Subcutaneous abdominal adipose tissue (tissue), 5 donors: ENCODE data around the gene CCDC6.

ENCODE experiments used
- H3K27ac ChIP-seq: one replicate; pipeline ENCODE4 v1.7.0; 2013; ENCODE audit warnings: low read depth, mild to moderate bottlenecking, inconsistent platforms, low read length, moderate library complexity
- H3K27me3 ChIP-seq, 5 donors: one replicate each; pipeline ENCODE4 v1.7.0; 2013; ENCODE audit warnings: low read length in 5 of 5, inconsistent platforms in 1 of 5; ENCODE audit not compliant: control insufficient read depth in 5 of 5, insufficient read depth in 4 of 5
- H3K36me3 ChIP-seq, 5 donors: one replicate each; pipeline ENCODE4 v1.7.0; 2013; ENCODE audit warnings: low read length in 5 of 5; ENCODE audit not compliant: control insufficient read depth in 5 of 5, insufficient read depth in 5 of 5
- H3K4me1 ChIP-seq, 5 donors: one replicate each; pipeline ENCODE4 v1.7.0; 2013; ENCODE audit warnings: low read length in 5 of 5, mild to moderate bottlenecking in 3 of 5, moderate library complexity in 1 of 5; ENCODE audit not compliant: control insufficient read depth in 5 of 5, insufficient read depth in 5 of 5
- H3K4me3 ChIP-seq, 5 donors: one replicate each; pipeline ENCODE4 v1.7.0; 2013; ENCODE audit warnings: low read length in 5 of 5, low read depth in 1 of 5
- H3K9ac ChIP-seq, 5 donors: one replicate each; pipeline ENCODE4 v1.7.0; 2013; ENCODE audit warnings: low read length in 5 of 5, mild to moderate bottlenecking in 4 of 5, moderate library complexity in 3 of 5
- H3K9me3 ChIP-seq, 5 donors: one replicate each; pipeline ENCODE4 v1.7.0; 2013; ENCODE audit warnings: low read length in 5 of 5; ENCODE audit not compliant: control insufficient read depth in 5 of 5
- donor health status: healthy.
- donor health status: healthy.
- donor health status: healthy.
- donor health status: healthy.
- donor health status: healthy.

The CCDC6 gene

DNA sequence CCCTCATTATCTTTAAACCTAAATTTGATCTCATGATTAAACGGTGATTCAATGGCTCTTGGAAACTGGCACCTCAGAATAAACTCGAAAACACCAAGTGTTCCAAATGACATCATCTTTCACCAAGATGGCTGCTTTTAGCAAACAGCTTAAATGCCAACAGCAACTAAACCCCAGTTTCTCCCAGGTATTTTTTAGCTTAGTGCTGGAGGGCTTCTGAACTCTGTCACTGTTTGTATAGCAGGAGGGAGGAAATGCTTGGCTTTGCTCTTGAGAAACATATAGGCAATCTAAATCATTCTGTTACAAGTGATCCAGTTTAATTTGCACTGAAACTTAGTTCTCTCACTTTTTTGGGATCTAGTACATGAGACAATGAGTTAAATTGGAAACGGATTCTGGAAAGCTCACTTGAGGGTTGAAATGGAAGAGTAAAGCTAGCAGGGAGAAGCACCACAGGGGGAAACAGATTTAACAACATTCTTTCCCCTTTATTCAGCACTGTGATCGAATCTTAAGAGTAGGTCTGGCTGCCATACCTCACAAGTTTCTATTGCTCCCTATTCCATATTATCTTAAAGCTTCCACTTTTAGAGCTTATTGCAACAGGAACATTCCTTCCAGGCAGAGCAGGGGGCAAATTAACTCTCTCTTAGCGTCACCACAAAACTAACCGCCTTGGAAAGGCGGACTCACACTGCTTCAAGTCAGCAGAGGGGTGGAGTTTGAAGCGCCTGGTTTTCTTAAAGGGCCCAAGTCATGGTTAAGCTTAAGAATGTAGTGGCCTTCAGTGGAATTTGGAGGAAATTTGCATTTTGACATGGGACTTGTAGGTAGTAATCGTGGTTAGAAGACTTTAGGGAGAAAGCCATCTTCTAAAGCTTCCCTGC is 1.8 kb upstream of the CCDC6 start:
- no peaks in the 10 kb centered on the region for H3K36me3 ChIP-seq
- H3K9me3 ChIP-seq: no peaks in the 10 kb centered on the region
- H3K4me3 ChIP-seq: peak overlapping the region; percentile 83 to 98 (median 94)
- H3K27me3 ChIP-seq: no peaks in the 10 kb centered on the region
- H3K9ac ChIP-seq: peak overlapping the region; percentile 30 to 89 (median 77)
- H3K4me1 ChIP-seq: peaks cover 3 to 43% (median 40%) of the 10 kb centered on the region in 5 donors
- H3K27ac ChIP-seq: peak overlapping the region; percentile 97

DNA sequence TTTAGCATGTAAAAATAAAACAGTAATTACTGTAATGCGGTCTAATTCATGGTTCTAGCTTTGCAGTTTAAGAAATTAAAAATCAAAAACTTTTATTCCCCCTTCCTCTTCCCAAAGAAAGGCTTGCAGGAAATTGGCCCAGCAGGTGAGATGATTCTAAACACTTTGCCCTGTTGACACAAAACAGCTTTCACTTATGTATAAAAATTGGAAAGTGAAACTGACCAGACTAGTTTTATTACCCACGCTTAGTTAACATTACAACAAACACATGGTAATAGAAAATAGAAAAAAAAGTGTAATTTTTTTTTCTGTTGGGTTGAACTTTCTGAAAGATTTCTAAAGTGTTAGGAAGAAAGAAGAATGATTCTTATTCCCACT is 1.2 kb upstream of the CCDC6 start:
- Histone ChIP-seq H3K9ac (peak overlapping the region; percentile 30 to 89 (median 84)), H3K27me3 (no peaks in the 10 kb centered on the region), H3K4me1 (peaks cover 3 to 43% (median 40%) of the 10 kb centered on the region in 5 donors), H3K36me3 (no peaks in the 10 kb centered on the region), H3K27ac (peak overlapping the region; percentile 97), H3K4me3 (peak overlapping the region; percentile 83 to 98 (median 95)), H3K9me3 (no peaks in the 10 kb centered on the region)

DNA sequence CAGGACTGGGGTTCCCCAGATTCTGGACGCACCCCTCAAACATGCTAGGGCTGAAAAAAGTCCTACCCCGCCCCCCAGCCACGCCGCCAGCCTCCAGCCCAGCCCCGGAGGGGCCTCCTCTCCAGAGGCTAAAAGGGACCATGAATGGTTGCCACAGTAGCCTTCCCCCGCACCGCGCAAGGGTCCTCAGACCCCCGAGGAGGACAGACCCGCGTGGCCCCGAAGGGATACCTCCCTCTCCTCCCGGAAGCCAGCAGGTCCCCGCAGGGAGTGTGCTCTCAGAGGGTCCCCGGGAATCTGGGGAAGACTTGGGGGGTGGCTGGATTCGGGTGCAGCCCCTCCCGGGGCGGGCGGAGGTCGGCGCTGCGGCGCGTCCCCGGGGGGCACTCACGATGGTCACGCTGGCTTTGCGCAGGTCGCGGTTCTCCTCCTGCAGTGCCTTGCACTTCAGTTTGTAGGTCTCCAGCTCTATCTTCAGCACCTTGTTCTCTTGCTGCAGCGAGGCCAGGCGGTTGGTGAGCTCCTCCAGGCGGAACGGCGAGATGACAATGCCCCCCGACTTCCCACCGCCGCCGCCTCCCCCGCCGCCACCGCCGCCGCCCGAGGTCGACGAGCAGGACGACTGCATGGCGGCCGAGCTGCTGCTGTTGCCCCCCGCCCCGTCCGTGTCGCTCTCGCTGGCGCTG is 482 bp downstream of the CCDC6 start:
- Histone ChIP-seq H3K27ac (peak overlapping the region; percentile 97), H3K36me3 (no peaks in the 10 kb centered on the region), H3K9ac (peak overlapping the region; percentile 68 to 96 (median 86)), H3K27me3 (no peaks in the 10 kb centered on the region), H3K4me1 (peaks cover 3 to 43% (median 40%) of the 10 kb centered on the region in 5 donors), H3K9me3 (no peaks in the 10 kb centered on the region), H3K4me3 (peak overlapping the region; percentile 79 to 98 (median 95))

DNA sequence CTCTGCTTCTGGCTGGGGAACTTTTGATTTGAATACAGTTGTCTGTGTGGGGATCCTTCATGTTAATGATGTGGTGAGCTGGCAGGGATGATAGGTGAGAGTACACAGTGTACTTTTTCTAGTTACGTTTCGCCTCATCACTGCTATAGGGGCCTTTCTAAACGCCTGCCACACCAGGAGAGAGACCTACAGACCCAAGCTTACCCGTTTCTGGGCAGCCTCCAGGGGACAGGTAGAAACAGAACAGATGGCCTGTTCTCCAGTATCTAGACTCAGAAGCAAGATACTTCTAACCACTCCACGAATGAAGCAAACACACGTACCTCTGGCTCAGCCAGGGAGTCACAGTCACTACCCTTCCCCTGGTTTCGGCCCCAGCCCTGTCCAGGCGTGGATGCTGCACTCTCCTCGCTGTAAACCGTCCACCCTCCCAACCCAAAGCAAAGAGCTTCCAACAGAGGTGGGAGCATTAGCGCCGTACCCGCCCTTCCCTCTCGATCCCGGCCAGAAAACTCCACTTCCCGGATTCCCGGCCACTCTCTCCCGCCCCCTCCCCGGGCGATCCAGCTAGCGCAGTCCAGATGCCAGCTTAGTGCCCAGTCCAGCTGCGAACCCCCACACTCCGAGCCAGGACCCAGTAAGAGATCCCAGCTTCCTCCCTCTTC is 1.2 kb downstream of the CCDC6 start:
- Histone ChIP-seq H3K4me1 (peaks cover 3 to 43% (median 40%) of the 10 kb centered on the region in 5 donors), H3K36me3 (no peaks in the 10 kb centered on the region)

DNA sequence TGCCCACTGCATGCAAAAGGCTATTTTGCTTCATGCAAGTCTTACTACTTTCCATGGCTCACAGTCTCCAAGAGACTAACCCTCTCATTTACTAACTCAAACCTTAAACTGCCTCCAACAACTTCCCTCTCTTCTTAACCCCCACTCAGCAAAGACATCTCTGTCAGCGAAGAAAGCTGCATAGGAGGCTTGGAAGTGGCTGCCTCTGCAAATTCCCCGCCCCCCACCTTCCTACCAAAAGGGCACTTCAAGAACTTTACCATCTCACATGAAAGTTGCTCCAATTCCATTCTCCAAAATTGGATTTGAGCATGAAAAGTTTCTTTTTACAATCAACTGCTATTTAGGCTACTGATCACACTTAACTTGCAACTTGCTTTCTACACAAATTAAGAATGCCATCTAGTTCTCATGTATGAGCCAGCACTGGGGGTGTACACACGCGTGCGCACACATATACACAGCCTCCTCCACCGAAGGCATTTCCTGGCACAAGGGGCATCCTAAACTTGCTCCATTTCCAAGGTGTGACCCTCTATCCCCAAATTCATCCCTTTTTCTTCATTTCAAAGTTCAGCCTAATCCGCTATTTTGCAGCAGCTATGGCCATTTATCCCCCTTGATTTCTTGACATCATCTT is 1.8 kb downstream of the CCDC6 start:
- Histone ChIP-seq H3K4me1 (peaks cover 3 to 43% (median 40%) of the 10 kb centered on the region in 5 donors), H3K27me3 (no peaks in the 10 kb centered on the region), H3K36me3 (no peaks in the 10 kb centered on the region), H3K4me3 (peak overlapping the region; percentile 74 to 98 (median 95)), H3K9me3 (no peaks in the 10 kb centered on the region), H3K9ac (peak overlapping the region in 4 of 5 donors; percentile 84 to 96 (median 86)), H3K27ac (peak overlapping the region; percentile 97)

More for the DNA sequence above, 1.2 kb downstream of the CCDC6 start:
- Histone ChIP-seq H3K27me3 (no peaks in the 10 kb centered on the region), H3K9me3 (no peaks in the 10 kb centered on the region), H3K4me3 (peak overlapping the region; percentile 74 to 98 (median 95)), H3K27ac (peak overlapping the region; percentile 97), H3K9ac (peak overlapping the region; percentile 51 to 96 (median 86))

DNA sequence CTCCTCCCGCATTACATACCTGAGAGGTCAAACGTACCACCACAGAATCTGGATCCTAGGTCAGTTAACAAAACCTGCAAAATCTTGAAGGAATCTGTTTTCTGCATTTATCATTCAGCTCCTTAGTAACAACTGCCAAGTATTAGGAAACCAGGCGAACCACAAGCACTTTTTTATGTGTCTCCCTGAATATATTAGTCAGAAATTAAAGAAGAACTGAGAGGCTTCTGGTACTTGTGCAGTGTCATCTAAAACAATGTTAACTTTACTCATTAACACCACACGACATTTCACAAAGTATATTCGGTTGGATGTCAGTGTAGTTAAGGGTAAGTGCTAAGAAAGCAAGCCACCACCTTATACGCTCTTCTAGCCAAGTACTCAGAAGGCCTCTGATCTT is 2.5 kb downstream of the CCDC6 start:
- Histone ChIP-seq H3K27me3 (no peaks in the 10 kb centered on the region), H3K27ac (no peak overlapping the region), H3K4me1 (peaks cover 3 to 43% (median 39%) of the 10 kb centered on the region in 5 donors), H3K36me3 (no peaks in the 10 kb centered on the region), H3K4me3 (peak overlapping the region in 2 of 5 donors; percentile 1 to 98), H3K9ac (peak overlapping the region in 1 of 5 donors; percentile 2), H3K9me3 (no peaks in the 10 kb centered on the region)

DNA sequence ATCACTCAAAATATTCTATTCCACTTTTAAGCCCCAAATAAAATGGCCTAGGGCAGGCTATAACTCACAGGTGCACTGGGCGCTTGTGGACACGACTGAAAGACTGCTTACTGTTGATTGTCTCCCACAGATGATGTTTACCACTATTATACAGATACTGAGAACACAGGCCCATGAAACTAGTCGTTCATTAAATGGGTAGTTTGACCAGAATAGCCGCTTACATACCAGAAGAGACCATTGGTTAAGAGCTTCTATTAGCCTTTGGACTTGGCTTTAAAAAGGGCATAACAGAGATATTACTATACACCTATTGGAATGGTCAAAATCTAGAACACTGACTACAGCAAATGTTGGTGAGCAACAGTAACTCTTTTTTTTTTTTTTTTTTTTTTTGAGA is 4.3 kb downstream of the CCDC6 start:
- no peaks in the 10 kb centered on the region for H3K9me3 ChIP-seq
- H3K4me1 ChIP-seq: peaks cover 3 to 34% (median 30%) of the 10 kb centered on the region in 5 donors
- H3K4me3 ChIP-seq: no peak overlapping the region
- H3K27me3 ChIP-seq: no peaks in the 10 kb centered on the region
- no peaks in the 10 kb centered on the region for H3K36me3 ChIP-seq
- no peak overlapping the region for H3K9ac ChIP-seq
- H3K27ac ChIP-seq: no peak overlapping the region

DNA sequence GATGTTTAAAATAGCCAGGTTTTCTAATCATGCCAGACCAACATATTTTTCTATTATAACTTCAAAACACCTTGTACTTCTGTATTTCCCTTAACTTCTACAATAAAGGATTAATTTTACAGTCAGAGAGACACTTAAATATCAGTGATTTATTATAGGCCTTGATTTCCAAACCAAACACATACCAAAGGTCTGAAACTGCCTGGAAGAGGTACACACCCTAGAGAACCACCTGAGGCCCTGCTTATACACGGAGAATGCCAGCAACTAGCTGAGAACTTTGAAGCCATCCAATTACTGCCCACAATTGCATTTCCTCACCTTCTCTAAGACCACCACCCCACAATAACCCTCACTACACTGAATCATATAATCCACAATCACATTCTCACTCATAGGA is 4.9 kb downstream of the CCDC6 start:
- Histone ChIP-seq H3K4me3 (no peak overlapping the region), H3K27ac (no peak overlapping the region), H3K27me3 (no peaks in the 10 kb centered on the region), H3K4me1 (peaks cover 3 to 32% (median 26%) of the 10 kb centered on the region in 5 donors), H3K9me3 (no peaks in the 10 kb centered on the region), H3K36me3 (no peaks in the 10 kb centered on the region), H3K9ac (no peak overlapping the region)

DNA sequence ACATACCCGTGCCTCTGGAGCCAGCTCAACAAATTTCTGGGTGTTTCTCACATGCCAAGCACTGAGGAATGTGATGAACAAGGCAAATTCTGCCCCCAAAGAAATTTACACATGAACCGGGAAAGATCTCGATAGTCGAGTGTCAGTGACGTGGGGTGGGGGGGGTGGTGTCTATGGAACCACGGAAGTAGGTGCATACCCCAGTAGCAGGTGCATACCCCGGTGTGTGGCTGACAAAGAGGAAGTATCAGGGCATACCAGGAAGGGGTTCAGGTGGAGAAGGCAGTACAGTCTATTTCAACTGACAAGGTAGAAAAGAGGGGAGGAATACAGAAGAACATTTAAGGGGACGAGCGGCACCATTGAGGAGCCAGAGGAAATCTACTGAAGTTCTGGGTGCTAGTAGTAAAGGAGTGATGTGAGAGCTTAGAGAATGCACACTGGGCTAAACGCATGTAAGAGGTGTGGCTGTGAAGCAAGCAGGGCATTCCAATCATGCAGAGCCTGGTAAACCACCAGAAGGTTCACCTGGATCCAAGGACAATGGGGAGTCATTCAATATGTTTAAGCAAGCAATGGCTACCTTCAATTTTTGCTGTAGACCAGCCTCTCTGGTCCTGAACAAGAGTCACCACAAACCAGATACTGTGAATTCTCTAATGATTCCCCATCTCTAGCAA is 6.2 kb downstream of the CCDC6 start:
- Histone ChIP-seq H3K4me1 (peaks cover 2 to 31% (median 24%) of the 10 kb centered on the region in 5 donors), H3K9me3 (no peaks in the 10 kb centered on the region), H3K27ac (no peak overlapping the region), H3K4me3 (no peak overlapping the region), H3K9ac (no peak overlapping the region), H3K36me3 (no peaks in the 10 kb centered on the region), H3K27me3 (no peaks in the 10 kb centered on the region)
